ENCODE data around the gene SPATA3.

Gene SPATA3

GRCh38 chr2:230968921-230969658 lies 26.8 kb upstream of the SPATA3 start:
- no peak for DNase-seq

- DNase-seq: no peak
Measured at GRCh38 chr2:230969659-230970015, 26.3 kb upstream of the SPATA3 start.

GRCh38 chr2:230972046-230972445 lies 23.9 kb upstream of the SPATA3 start:
- DNase-seq: no peak

- peak; percentile 55 for DNase-seq
Measured at GRCh38 chr2:230974096-230974913, 21.6 kb upstream of the SPATA3 start.

GRCh38 chr2:230975927-230976326 lies 20.0 kb upstream of the SPATA3 start:
- DNase-seq: no peak

GRCh38 chr2:230976671-230977171 lies 19.2 kb upstream of the SPATA3 start:
- DNase-seq: no peak

GRCh38 chr2:230980468-230980867 lies 15.5 kb upstream of the SPATA3 start:
- DNase-seq: no peak

- no peak for DNase-seq
Measured at GRCh38 chr2:230981704-230982103, 14.2 kb upstream of the SPATA3 start.

GRCh38 chr2:230982126-230982525 lies 13.8 kb upstream of the SPATA3 start:
- DNase-seq: no peak

GRCh38 chr2:230982528-230982927 lies 13.4 kb upstream of the SPATA3 start:
- DNase-seq: no peak

GRCh38 chr2:230983566-230983965 lies 12.4 kb upstream of the SPATA3 start:
- no peak for DNase-seq

- DNase-seq: no peak
Measured at GRCh38 chr2:230984393-230985220, 11.3 kb upstream of the SPATA3 start.

GRCh38 chr2:230985519-230986231 lies 10.2 kb upstream of the SPATA3 start:
- DNase-seq: no peak

- DNase-seq: no peak
Measured at GRCh38 chr2:230986520-230987136, 9.3 kb upstream of the SPATA3 start.

GRCh38 chr2:230987137-230988020 lies 8.5 kb upstream of the SPATA3 start:
- peak; percentile 74 for DNase-seq

GRCh38 chr2:230989731-230990130 lies 6.2 kb upstream of the SPATA3 start:
- DNase-seq: no peak

- DNase-seq: no peak
Measured at GRCh38 chr2:230990131-230990898, 5.6 kb upstream of the SPATA3 start.

- DNase-seq: no peak
Measured at GRCh38 chr2:230990899-230991150, 5.1 kb upstream of the SPATA3 start.

- no peak for DNase-seq
Measured at GRCh38 chr2:230991598-230991997, 4.3 kb upstream of the SPATA3 start.

GRCh38 chr2:230996661-230997060 lies 740 bp downstream of the SPATA3 start:
- DNase-seq: no peak

GRCh38 chr2:230998882-230999281 lies 3.0 kb downstream of the SPATA3 start:
- no peak for DNase-seq
